GM06990 (cell line): Measurements from ENCODE around the gene UBAC2.

Experiments
- DNase-seq: peaks from one replicate; pipeline ENCODE4 v3.0.0-alpha.2; 2011; ENCODE audit not compliant: insufficient read length; ENCODE audit errors: extremely low read depth
- H3K27me3 ChIP-seq: replicated peaks from 2 replicates; pipeline ENCODE4 v1.6.0; 2011; ENCODE audit warnings: low read length; ENCODE audit not compliant: control insufficient read depth, insufficient read depth
- H3K36me3 ChIP-seq: 2 replicates; pipeline ENCODE4 v1.5.1; 2011; ENCODE audit warnings: low read length; ENCODE audit not compliant: control insufficient read depth, insufficient read depth
- H3K4me3 ChIP-seq: replicated peaks from 2 replicates; pipeline ENCODE4 v1.5.1; 2011; ENCODE audit warnings: low read depth, mild to moderate bottlenecking, control low read depth, low read length
- CTCF ChIP-seq: IDR thresholded peaks from 2 replicates; pipeline ENCODE4 v1.5.1; 2011; ENCODE audit warnings: low read length, control low read depth, mild to moderate bottlenecking, inconsistent platforms; ENCODE audit not compliant: insufficient read depth, poor library complexity, severe bottlenecking

UBAC2 gene

GRCh38 chr13:99359528-99359927, 158.9 kb downstream of the UBAC2 start:
- H3K36me3 ChIP-seq: no peaks in the 10 kb centered on the region
- TF ChIP-seq CTCF: no peak
- no peaks in the 10 kb centered on the region for H3K27me3 ChIP-seq
- no peak overlapping the region for H3K4me3 ChIP-seq
- DNase-seq: no peak

GRCh38 chr13:99360696-99361095, 160.0 kb downstream of the UBAC2 start:
- no peaks in the 10 kb centered on the region for H3K27me3 ChIP-seq
- no peak for TF ChIP-seq CTCF
- no peak for DNase-seq
- H3K36me3 ChIP-seq: no peaks in the 10 kb centered on the region
- no peak overlapping the region for H3K4me3 ChIP-seq

GRCh38 chr13:99361197-99361596, 160.5 kb downstream of the UBAC2 start:
- no peak for DNase-seq
- no peaks in the 10 kb centered on the region for H3K27me3 ChIP-seq
- TF ChIP-seq CTCF: no peak
- no peaks in the 10 kb centered on the region for H3K36me3 ChIP-seq
- no peak overlapping the region for H3K4me3 ChIP-seq

- H3K27me3 ChIP-seq: no peaks in the 10 kb centered on the region
- no peak for DNase-seq
- TF ChIP-seq CTCF: no peak
- H3K36me3 ChIP-seq: no peaks in the 10 kb centered on the region
- no peak overlapping the region for H3K4me3 ChIP-seq
Observed at GRCh38 chr13:99362362-99362761, 161.7 kb downstream of the UBAC2 start.

- DNase-seq: no peak
- no peak for TF ChIP-seq CTCF
- Histone ChIP-seq H3K4me3 (no peak overlapping the region), H3K27me3 (no peaks in the 10 kb centered on the region), H3K36me3 (no peaks in the 10 kb centered on the region)
Observed at GRCh38 chr13:99363391-99363790, 162.7 kb downstream of the UBAC2 start.

- TF ChIP-seq CTCF: no peak
- DNase-seq: no peak
- no peaks in the 10 kb centered on the region for H3K36me3 ChIP-seq
- no peaks in the 10 kb centered on the region for H3K27me3 ChIP-seq
- no peak overlapping the region for H3K4me3 ChIP-seq
Observed at GRCh38 chr13:99363949-99364348, 163.3 kb downstream of the UBAC2 start.
